Stimulated activated memory B cell treated with anti-CD40 and anti-IgM and Interleukin-4, amounts not matched to agents 10 μg/mL and 1 μg/mL and 100 μg/mL, for 72 hours (primary cell): ENCODE data around the gene NNT.

Source experiments
- ATAC-seq: fragments of 150-1000 bp; cut with Tn5 transposase; 2 replicates; pipeline ENCODE4 v1.10.0; 2021
- H3K27ac Mint-ChIP-seq: one replicate; pipeline ENCODE4 v1.8.0; 2022; ENCODE audit warnings: mild to moderate bottlenecking, mixed read lengths
- H3K27me3 Mint-ChIP-seq: one replicate; pipeline ENCODE4 v1.8.0; 2022; ENCODE audit warnings: mixed read lengths
- H3K36me3 Mint-ChIP-seq: one replicate; pipeline ENCODE4 v1.8.0; 2022; ENCODE audit warnings: mixed read lengths
- H3K4me1 Mint-ChIP-seq: one replicate; pipeline ENCODE4 v1.8.0; 2022; ENCODE audit warnings: mixed read lengths
- H3K4me3 Mint-ChIP-seq: one replicate; pipeline ENCODE4 v1.8.0; 2022; ENCODE audit warnings: mild to moderate bottlenecking, moderate library complexity, mixed read lengths
- H3K9me3 Mint-ChIP-seq: one replicate; pipeline ENCODE4 v1.8.0; 2022; ENCODE audit warnings: mixed read lengths

Gene NNT

GRCh38 chr5:43635374-43635773 is 32.4 kb downstream of the NNT start:
- Mint-ChIP-seq H3K36me3 (peaks cover 65% of the 10 kb centered on the region), H3K27me3 (no peaks in the 10 kb centered on the region), H3K27ac (no peak overlapping the region), H3K4me3 (no peak overlapping the region), H3K9me3 (no peaks in the 10 kb centered on the region), H3K4me1 (peaks cover 12% of the 10 kb centered on the region)
- ATAC-seq: no peak

- H3K9me3 Mint-ChIP-seq: no peaks in the 10 kb centered on the region
- peaks cover 8% of the 10 kb centered on the region for H3K4me1 Mint-ChIP-seq
- peaks cover 64% of the 10 kb centered on the region for H3K36me3 Mint-ChIP-seq
- H3K27me3 Mint-ChIP-seq: no peaks in the 10 kb centered on the region
- no peak for ATAC-seq
- no peak overlapping the region for H3K27ac Mint-ChIP-seq
- no peak overlapping the region for H3K4me3 Mint-ChIP-seq
Observed at GRCh38 chr5:43636076-43636475, 33.1 kb downstream of the NNT start.

GRCh38 chr5:43637416-43637815 is 34.4 kb downstream of the NNT start:
- no peaks in the 10 kb centered on the region for H3K9me3 Mint-ChIP-seq
- no peak overlapping the region for H3K27ac Mint-ChIP-seq
- peaks cover 60% of the 10 kb centered on the region for H3K36me3 Mint-ChIP-seq
- H3K4me1 Mint-ChIP-seq: peaks cover 6% of the 10 kb centered on the region
- ATAC-seq: no peak
- no peaks in the 10 kb centered on the region for H3K27me3 Mint-ChIP-seq
- H3K4me3 Mint-ChIP-seq: no peak overlapping the region

- Mint-ChIP-seq H3K36me3 (peaks cover 54% of the 10 kb centered on the region), H3K9me3 (no peaks in the 10 kb centered on the region), H3K27ac (peak overlapping the region; percentile 11), H3K4me1 (peaks cover 6% of the 10 kb centered on the region), H3K4me3 (no peak overlapping the region), H3K27me3 (no peaks in the 10 kb centered on the region)
- no peak for ATAC-seq
Observed at GRCh38 chr5:43638107-43638506, 35.1 kb downstream of the NNT start.

GRCh38 chr5:43638546-43638945 is 35.6 kb downstream of the NNT start:
- Mint-ChIP-seq H3K27me3 (no peaks in the 10 kb centered on the region), H3K36me3 (peaks cover 50% of the 10 kb centered on the region), H3K27ac (peak overlapping the region; percentile 11), H3K4me1 (peaks cover 6% of the 10 kb centered on the region), H3K4me3 (no peak overlapping the region), H3K9me3 (no peaks in the 10 kb centered on the region)
- no peak for ATAC-seq

- Mint-ChIP-seq H3K4me3 (no peak overlapping the region), H3K36me3 (peaks cover 44% of the 10 kb centered on the region), H3K9me3 (no peaks in the 10 kb centered on the region), H3K4me1 (peaks cover 6% of the 10 kb centered on the region), H3K27ac (no peak overlapping the region), H3K27me3 (no peaks in the 10 kb centered on the region)
- ATAC-seq: no peak
Observed at GRCh38 chr5:43639566-43639965, 36.6 kb downstream of the NNT start.

GRCh38 chr5:43642428-43642827 is 39.4 kb downstream of the NNT start:
- no peak for ATAC-seq
- Mint-ChIP-seq H3K4me3 (no peak overlapping the region), H3K27ac (no peak overlapping the region), H3K36me3 (peaks cover 29% of the 10 kb centered on the region), H3K27me3 (no peaks in the 10 kb centered on the region), H3K9me3 (no peaks in the 10 kb centered on the region), H3K4me1 (peaks cover 6% of the 10 kb centered on the region)

GRCh38 chr5:43643327-43643726 is 40.3 kb downstream of the NNT start:
- peaks cover 23% of the 10 kb centered on the region for H3K36me3 Mint-ChIP-seq
- ATAC-seq: no peak
- H3K9me3 Mint-ChIP-seq: no peaks in the 10 kb centered on the region
- no peak overlapping the region for H3K27ac Mint-ChIP-seq
- no peak overlapping the region for H3K4me3 Mint-ChIP-seq
- H3K4me1 Mint-ChIP-seq: peaks cover under 1% of the 10 kb centered on the region
- no peaks in the 10 kb centered on the region for H3K27me3 Mint-ChIP-seq

GRCh38 chr5:43643750-43644149 is 40.8 kb downstream of the NNT start:
- Mint-ChIP-seq H3K9me3 (no peaks in the 10 kb centered on the region), H3K4me3 (no peak overlapping the region), H3K27me3 (no peaks in the 10 kb centered on the region), H3K27ac (no peak overlapping the region), H3K36me3 (peaks cover 25% of the 10 kb centered on the region), H3K4me1 (no peaks in the 10 kb centered on the region)
- ATAC-seq: no peak

GRCh38 chr5:43646992-43647391 is 44.0 kb downstream of the NNT start:
- ATAC-seq: no peak
- Mint-ChIP-seq H3K27ac (no peak overlapping the region), H3K4me3 (no peak overlapping the region), H3K36me3 (peaks cover 28% of the 10 kb centered on the region), H3K27me3 (no peaks in the 10 kb centered on the region), H3K4me1 (no peaks in the 10 kb centered on the region), H3K9me3 (no peaks in the 10 kb centered on the region)

GRCh38 chr5:43647789-43648188 is 44.8 kb downstream of the NNT start:
- Mint-ChIP-seq H3K4me3 (no peak overlapping the region), H3K9me3 (no peaks in the 10 kb centered on the region), H3K4me1 (no peaks in the 10 kb centered on the region), H3K27me3 (no peaks in the 10 kb centered on the region), H3K36me3 (peaks cover 30% of the 10 kb centered on the region), H3K27ac (no peak overlapping the region)
- ATAC-seq: no peak

- H3K4me3 Mint-ChIP-seq: no peak overlapping the region
- H3K27me3 Mint-ChIP-seq: no peaks in the 10 kb centered on the region
- H3K9me3 Mint-ChIP-seq: no peaks in the 10 kb centered on the region
- peaks cover 37% of the 10 kb centered on the region for H3K36me3 Mint-ChIP-seq
- ATAC-seq: no peak
- H3K27ac Mint-ChIP-seq: no peak overlapping the region
- no peaks in the 10 kb centered on the region for H3K4me1 Mint-ChIP-seq
Observed at GRCh38 chr5:43648499-43649124, 45.6 kb downstream of the NNT start.

- Mint-ChIP-seq H3K27ac (no peak overlapping the region), H3K27me3 (no peaks in the 10 kb centered on the region), H3K4me1 (no peaks in the 10 kb centered on the region), H3K9me3 (no peaks in the 10 kb centered on the region), H3K36me3 (peaks cover 40% of the 10 kb centered on the region), H3K4me3 (no peak overlapping the region)
- no peak for ATAC-seq
Observed at GRCh38 chr5:43649256-43649655, 46.3 kb downstream of the NNT start.

GRCh38 chr5:43652537-43653302 is 49.7 kb downstream of the NNT start:
- no peaks in the 10 kb centered on the region for H3K27me3 Mint-ChIP-seq
- no peaks in the 10 kb centered on the region for H3K9me3 Mint-ChIP-seq
- no peak for ATAC-seq
- no peaks in the 10 kb centered on the region for H3K4me1 Mint-ChIP-seq
- H3K36me3 Mint-ChIP-seq: peaks cover 65% of the 10 kb centered on the region
- no peak overlapping the region for H3K27ac Mint-ChIP-seq
- no peak overlapping the region for H3K4me3 Mint-ChIP-seq

GRCh38 chr5:43658509-43658908 is 55.5 kb downstream of the NNT start:
- peaks cover 3% of the 10 kb centered on the region for H3K9me3 Mint-ChIP-seq
- no peaks in the 10 kb centered on the region for H3K4me1 Mint-ChIP-seq
- no peak for ATAC-seq
- peaks cover 79% of the 10 kb centered on the region for H3K36me3 Mint-ChIP-seq
- no peaks in the 10 kb centered on the region for H3K27me3 Mint-ChIP-seq
- no peak overlapping the region for H3K27ac Mint-ChIP-seq
- H3K4me3 Mint-ChIP-seq: no peak overlapping the region

GRCh38 chr5:43659075-43659474 is 56.1 kb downstream of the NNT start:
- peaks cover 83% of the 10 kb centered on the region for H3K36me3 Mint-ChIP-seq
- no peaks in the 10 kb centered on the region for H3K4me1 Mint-ChIP-seq
- H3K27ac Mint-ChIP-seq: no peak overlapping the region
- H3K9me3 Mint-ChIP-seq: peaks cover 3% of the 10 kb centered on the region
- no peaks in the 10 kb centered on the region for H3K27me3 Mint-ChIP-seq
- no peak overlapping the region for H3K4me3 Mint-ChIP-seq
- ATAC-seq: no peak
